T-helper 22 cell (primary cell): ENCODE data around the gene ACTMAP.
"Not testable (repeated sequence)": the region's sequence is repeated elsewhere in the genome, so short reads cannot be mapped to it uniquely, and the experiment has no call there.

Experiments
- DNase-seq: peaks from one replicate; pipeline ENCODE4 v3.0.0-alpha.2; 2020; ENCODE audit warnings: low read depth

Gene ACTMAP

DNA sequence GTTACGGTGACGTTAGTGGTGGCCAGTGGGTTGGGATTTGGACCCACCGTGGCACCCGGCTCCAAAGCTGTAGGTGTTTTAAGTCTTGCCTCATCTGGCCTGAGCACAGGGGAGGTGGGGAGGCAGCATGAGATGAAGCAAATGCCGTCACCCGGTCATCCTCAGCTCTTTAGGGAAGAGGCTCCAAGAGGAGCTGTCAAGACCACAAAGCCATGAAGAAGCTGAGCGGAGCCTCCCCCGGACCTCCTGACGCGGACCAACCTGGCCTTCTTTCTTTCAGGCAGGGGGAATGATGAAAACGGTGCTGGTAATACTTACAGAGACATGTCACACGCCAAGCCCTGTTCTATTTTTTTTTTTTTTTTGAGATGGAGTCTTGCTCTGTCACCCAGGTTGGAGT lies 7.4 kb downstream of the ACTMAP start:
- no peak for DNase-seq

DNA sequence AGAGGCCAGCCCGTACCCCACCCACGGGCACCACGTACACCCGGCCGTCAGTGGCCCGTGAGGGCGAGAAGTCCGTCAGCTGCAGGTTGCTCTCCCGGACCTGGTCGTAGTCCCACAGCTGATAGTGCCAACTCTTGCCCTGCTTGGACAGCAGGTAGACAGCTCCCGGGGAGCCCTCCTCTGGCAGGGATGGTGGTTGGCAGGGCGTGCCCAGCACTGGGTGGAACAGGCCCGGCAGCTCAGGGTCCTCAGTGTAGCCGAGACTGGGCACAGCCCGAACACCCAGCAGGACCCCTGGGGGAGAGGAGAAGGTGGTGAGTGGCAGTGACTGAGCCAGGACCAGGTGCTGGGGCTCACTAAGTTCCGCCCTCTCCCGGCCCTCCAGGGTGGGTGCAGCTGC lies 7.8 kb downstream of the ACTMAP start:
- no peak for DNase-seq

DNA sequence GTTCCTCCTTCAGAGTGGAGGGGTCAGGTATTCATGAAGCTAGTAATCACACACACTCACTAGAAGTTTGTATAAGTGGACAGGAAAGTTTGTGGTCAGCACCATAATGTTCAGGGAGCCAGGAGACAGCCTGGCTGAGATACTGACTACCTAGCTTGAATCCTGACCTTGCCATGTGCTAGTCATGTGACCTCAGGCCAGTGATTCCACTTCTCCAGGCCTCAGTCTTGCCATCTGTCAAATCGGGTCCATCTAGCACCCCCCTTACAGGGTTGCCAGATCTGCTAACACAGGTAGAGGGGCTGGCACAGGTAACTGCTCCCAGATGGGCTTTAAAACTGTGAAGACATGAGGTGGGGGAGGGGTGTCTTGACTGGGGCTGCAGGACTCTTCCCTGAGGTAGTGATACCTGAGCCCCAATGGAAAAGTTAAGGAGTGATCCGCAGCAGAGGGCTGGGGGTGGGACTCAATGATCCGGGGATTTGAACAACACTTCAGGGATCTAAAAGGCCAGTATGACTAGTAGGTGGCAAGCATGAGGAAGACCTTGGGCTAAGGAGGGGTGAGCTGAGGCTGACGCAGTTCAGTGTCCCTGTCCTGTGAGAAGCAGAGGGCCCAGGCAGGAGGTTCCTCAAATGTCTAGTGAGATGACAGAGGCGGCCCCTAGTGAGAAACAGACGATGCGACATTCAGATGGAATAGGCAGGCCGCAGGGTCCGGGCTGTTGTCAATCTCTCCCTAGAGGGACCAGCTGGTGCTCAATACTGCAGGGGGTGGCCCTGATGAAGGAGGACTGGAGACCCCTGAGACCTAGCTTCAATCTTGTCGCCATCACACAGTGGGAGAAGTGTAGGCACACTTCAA lies 8.5 kb downstream of the ACTMAP start:
- no peak for DNase-seq

DNA sequence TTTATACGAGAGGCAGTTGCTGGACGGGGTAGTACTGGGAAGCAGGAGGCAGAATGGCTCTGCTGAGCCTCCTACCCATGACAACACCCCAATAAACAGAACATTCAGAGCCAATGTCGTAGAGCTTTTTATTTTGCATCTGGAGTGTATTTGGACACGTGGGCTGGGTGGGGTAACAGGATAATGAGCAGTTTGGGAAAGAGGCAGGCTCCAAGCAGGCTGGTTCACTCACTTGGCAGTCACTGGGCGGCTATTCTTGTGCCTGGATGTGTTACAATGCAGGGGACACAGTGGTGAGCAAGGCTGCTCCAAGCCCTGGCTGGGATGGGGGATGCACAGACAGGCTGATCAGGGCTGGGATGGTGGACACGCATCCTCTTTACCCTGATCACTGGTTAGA lies 9.5 kb downstream of the ACTMAP start:
- no peak for DNase-seq

DNA sequence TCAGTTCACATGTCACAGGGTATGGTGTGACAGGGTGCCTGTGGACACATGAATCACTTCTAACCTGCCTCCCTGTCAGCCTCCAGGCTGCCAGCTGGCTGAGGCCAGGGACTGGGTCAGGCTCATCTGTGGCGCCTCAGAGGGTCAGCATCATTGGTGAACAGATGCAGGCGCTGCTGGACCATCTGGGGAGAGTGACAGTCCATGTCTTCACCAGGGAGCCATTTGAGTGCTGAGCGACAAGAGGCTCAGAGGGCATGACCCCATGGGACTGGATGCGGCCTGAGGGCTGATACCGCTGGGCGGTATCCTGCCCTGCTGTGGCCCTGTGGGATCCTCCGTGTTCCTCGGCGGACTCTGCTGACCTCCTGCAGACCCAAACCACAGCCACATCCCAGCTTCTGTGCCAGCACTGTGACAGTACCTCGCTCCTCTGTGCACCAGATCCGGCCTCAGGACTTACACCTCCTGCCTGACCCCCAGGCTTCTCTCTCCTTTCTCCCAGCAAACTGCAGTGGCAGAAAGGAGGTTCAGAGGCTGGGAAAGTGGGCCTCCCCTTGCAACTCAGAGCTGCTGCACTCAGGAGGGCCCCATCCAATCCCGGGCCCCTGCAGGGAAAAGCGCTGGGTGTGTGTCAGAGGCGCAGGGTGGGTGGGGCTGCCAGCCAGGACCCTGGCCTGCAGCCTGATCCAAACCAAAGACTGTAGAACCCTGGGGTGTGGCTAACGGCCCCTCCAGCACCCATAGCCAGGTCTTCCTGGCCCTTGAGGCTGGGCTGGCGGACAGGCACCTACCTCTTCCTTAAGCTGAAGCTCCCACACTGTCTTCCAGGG lies 10.2 kb downstream of the ACTMAP start:
- no peak for DNase-seq

DNA sequence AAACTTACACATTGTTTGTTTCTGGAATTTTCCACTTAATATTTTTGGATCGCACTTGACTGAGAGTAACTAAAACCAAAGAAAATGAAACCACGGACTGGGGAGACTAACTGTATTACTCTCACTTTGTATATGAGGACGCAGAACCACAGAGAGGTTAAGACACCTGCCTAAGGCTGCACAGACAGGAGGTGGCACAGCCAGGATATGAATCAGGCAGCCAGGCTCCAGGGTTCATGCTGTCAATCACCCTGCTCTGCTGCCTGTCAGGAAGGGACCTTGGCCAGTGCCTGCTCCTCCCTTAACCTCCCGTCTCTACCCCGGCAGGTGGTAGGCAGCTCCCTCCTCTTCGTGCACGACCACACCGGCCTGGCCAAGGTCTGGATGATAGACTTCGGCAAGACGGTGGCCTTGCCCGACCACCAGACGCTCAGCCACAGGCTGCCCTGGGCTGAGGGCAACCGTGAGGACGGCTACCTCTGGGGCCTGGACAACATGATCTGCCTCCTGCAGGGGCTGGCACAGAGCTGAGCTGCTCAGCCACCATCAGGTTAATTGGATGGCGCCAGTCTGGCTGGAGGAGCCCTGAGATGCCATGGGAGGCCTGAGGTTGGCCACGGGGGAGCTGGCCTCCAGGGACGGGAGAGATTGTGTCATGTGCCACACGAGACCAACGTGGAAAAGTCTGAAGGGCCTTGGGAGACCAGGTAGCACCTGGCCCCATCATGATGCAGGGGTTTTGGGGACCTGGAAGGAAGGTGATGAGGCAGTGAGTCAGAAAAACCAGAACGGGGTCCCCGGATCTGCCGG lies 11.0 kb downstream of the ACTMAP start:
- no peak for DNase-seq

DNA sequence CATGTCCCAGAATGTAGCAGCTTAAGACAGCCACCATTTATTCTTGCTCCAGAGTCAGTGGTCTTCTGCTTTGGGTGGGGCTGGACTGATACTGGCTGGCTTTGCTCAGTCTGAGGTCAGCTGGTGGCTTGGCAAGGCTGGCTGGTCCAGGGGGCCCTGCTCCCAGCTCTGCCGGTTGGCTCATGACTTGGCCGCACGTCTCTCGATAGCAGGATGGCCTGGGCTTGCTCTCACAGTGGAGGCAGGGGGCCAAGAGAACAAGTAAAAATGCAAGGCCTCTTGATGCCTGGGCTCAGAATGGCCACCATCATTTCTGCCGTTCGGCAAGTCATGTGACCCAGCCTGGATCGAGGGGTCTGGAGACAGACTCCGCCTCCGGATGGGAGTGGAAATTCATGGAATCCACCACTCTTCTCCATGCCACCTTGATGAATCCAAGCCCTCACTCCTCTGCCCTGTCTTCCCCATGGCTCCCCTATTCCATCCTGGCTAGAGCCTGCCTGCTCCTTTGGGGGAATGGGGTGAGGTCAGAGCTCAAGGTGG lies 13.1 kb downstream of the ACTMAP start:
- no peak for DNase-seq

DNA sequence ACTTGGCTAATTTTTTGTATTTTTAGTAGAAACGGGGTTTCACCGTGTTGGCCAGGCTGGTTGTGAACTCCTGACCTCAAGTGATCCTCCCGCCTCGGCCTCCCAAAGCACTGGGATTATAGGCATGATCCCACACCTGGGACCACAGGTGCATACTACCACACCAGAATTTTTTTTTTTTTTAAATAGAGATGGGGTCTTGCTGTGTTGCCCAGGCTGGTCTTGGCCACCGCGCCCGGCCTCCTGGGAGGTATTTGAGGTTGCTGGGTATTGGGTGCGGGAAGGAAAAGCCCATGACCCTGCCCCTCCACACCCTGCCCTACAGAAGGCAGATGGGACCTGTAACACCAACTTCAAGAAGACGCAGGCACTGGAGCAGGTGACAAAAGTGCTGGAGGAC lies 13.6 kb downstream of the ACTMAP start:
- DNase-seq: no peak

DNA sequence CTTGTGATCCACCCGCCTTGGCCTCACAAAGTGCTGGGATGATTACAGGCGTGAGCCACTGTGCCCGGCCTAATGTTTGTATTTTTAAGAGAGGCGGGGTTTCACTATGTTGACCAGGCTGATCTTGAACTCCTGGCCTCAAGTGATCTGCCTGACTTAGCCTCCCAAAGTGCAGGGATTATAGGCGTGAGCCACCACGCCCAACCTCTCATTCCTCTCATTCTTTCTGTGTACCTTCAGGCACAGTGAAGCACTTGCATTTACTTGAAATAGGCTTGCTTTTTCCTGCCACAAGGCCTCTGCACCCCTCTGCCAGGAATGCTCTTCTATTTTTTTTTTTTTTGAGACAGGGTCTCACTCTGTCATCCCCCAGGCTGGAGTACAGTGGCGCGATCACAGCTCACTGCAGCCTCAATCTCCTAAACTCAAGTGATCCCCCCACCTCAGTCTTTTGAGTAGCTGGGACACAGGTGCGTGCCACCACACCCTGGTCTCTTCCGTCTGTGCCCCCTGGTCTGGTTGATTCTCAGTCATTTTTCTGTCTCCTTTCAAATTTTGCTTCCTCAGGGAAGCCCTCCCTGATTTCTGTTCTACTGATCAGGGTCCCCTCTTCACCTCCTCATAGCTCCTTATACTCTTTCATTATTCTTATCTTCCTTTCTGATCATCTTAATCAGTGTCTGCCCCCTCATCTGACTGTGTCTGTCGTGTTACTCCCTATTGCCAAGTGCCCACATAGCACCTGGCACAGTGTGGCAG lies 15.1 kb downstream of the ACTMAP start:
- DNase-seq: no peak

DNA sequence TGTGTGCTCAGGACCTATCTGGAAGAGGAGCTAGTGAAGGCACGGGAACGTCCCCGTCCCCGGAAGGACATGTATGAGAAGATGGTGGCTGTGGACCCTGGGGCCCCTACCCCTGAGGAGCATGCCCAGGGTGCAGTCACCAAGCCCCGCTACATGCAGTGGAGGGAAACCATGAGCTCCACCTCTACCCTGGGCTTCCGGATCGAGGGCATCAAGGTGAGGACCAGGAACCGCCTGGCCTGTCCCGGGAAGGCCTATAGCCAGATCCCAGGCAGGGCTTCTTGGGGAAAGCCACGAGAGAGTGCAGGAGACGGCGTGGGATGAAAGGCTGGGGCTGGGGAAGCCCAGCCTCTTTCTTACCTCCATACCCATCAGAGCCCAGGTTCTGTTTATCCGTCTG lies 17.1 kb downstream of the ACTMAP start:
- DNase-seq: no peak

DNA sequence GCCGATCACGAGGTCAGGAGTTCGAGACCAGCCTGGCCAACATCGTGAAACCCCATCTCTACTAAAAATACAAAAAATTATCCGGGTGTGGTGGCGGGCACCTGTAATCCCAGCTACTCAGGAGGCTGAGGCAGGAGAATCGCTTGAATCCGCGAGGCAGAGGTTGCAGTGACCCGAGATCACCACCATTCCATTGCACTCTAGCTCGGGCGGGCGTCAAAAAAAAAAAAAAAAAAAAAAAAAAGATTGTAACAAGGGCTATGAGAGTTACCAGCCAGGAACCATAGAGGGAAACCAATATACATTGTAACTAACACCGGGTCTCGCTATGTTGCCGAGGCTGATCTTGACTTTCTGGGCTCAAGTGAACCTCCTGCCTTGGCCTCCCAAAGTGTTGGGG lies 18.0 kb downstream of the ACTMAP start:
- not testable (repeated sequence) for DNase-seq

DNA sequence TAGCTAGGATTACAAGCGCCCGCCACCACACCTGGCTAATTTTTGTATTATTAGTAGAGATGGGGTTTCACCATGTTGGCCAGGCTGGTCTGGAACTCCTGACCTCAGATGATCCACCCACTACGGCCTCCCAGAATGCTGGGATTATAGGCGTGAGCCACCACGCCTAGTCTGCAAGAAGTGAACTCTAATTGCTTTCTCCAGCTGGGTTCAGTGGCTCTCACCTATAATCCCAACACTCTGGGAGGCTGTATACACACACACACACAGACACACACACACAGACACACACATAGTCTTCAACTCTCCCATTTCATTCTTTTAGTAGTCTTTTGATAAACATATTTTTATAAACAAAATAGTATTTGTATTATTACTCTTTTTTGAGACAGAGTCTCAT lies 20.2 kb downstream of the ACTMAP start:
- not testable (repeated sequence) for DNase-seq

DNA sequence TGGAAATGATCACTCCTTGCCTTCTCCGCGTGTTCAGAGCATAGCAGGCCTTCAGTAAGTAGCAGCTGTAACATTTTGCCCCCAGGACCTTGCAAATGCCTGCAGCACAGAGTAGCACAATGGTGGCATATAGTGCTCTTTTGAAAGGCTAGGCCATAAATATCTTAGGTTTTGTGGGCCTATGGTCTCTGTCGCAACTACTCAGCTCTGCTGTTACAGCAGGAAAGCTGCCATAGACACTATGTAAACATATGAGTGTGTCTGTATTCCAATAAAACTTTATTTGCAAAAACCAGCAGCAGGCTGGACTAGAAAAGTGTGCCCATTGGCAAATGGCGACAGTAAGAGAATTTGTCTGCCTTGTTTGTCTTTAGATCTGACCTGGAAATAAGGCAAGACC lies 24.0 kb downstream of the ACTMAP start:
- no peak for DNase-seq

DNA sequence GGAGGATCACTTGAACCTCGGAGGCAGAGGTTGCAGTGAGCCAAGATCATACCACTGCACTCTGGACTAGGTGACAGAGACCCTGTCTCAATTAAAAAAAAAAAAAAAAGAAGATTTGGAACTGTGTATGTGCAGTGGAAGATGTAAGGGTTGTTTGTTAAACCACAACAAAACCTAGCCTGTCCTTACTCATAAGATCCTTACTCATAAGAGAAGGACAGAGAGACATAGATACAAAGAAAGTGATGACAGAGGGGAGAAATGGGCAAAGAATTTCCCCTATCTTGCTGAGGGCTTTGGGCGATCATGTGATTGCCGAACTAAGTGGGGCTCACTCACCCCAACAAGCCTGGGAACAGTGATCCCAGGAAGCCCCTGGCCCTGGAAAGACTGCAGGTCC lies 25.4 kb downstream of the ACTMAP start:
- no peak for DNase-seq

DNA sequence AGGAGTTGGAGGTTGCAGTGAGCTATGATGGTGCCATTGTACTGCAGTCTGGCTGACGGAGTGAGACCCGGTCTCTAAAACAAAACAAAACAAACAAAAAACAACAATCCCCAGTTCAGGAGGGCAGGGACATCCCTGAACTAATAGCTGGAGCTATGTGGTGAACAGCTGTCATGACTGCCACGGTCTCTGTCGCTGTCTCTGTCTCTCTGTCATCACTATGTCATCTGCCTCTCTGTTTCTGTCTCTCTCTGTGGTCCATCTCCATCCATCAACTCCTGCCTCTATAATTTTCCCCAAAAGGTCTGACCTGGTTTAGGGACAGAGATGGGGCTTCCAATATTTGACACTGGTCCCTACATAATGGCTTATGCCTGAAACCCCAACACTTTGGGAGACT lies 26.0 kb downstream of the ACTMAP start:
- no peak for DNase-seq

DNA sequence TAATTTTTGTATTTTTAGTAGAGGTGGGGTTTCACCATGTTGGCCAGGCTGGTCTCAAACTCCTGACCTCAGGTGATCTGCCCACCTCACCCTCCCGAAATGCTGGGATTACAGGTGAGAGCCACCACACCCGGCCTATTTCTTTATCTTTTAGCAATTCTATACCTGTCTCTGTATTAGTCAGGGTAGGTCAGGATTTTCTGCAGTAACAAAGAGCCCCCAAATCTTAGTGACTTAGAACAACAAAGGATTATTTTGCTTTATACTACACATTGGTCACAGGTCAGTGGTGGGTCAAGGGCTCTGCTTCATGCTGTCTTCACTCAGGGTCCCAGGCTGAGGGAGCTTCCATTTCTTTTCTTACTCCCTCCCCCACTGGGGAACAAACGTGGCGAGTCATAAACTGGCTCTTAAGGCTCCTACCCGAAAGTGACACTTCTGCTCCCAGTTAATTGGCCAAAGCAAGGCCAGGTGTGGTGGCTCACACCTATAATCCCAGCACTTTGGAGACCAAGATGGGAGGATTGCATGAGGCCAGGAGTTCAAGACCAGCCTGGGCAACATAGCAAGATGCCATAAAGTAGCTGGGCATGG lies 26.5 kb downstream of the ACTMAP start:
- DNase-seq: no peak

DNA sequence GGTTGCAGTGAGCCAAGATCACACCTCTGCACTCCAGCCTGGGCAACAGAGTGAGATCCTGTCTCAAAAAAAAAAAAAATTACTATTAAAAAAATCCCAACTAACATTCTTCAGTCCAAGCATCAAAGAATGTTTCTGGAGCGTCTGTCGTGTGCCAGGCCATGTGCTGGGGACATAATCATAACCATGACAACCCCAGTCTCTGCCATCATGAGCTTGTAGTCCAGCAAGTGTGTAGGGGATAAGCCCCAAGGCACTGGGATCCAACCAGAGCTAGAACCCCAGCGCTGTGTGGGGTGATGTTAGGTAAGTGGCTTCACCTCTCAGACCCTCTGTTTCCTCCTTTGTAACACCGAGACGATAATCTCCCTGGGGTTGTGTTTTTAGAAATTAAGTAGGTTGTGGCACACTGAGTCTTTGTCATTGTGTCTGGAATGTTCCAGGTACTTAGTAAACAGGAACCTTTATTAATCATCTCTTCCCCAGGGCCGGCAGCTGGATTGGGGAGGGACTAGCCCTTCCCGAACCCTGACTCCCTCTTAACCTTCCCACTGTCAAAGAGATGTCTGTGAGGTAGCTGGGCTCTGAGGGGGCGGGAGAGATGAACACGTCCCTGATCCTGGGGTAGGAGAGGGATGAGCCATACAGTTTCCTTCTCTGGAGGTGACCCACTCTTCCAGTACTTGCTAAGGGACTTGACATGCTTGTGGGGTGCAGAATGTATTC lies 28.2 kb downstream of the ACTMAP start:
- DNase-seq: no peak

DNA sequence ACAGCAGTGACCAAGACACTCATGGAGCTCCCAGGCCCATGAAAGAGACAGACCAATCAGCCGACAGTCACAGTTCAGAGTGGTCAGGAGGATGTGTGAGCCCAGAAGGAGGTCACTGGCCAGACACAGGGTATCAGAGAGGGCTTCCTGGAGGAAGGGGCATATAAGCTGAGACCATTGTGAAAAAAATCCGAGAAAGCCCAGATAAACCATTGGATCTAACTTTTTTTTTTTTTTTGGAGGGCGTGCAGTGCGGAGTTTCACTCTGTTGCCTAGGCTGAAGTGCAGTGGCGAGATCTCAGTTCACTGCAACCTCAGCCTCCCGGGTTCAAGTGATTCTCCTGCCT lies 29.2 kb downstream of the ACTMAP start:
- no peak for DNase-seq

DNA sequence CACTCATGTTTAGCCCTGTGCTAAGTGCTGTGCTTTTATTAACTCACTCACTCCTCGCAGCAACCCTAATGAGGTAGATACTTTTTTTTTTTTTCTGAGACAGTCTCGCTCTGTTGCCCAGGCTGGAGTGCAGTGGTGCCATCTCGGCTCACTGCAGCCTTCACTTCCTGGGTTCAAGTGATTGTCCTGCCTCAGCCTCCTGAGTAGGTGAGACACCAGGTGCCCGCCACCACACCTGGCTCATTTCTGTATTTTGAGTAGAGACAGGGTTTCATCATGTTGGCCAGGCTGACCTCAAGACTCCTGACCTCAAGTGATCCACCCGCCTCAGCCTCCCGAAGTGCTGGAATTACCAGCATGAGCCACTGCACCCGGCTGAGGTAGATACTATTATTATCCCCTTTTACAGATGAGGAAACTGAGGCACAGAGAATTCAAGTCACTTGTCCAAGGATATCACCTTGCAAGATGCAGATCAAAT lies 30.8 kb downstream of the ACTMAP start:
- no peak for DNase-seq

DNA sequence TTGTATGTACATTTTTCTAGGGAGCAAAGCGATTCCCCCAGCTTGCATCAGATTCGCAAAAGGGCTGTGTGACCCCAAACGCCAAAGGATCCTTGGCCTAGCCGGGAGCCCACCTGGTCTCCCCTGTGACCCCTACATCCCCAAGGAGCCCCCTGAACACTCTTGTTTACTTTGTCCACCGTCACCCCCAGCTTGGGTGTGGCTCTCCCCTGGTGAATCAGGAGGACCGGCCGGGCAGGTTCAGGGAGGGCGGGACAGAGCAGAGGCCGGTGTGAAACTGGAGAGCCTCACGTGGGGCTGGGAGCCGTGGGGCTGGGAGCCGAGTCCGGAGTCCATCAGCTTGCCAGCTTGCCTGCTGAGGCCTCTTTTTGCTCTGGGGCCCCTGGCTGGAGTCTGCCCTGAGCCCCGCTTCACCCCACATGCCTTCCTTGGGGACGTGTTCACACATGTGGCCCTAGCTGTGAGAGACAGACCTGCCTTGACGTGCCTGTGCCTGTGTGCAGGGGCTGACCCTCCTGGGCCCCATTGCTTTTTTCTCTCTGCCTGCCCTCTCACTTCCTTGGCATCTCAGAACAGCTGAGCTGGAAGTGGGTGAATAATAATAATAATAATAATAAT lies 31.4 kb downstream of the ACTMAP start:
- no peak for DNase-seq
